ENCODE data around the gene REM2.

The REM2 gene

GRCh38 chr14:22839159-22839779 is 43.8 kb upstream of the REM2 start:
- Histone ChIP-seq H3K14ac (ENCODE audit: low read length in 2 of 2) (peak overlapping the region in 1 of 2 experiments; percentile 69), H3K9me3 (ENCODE audit: control insufficient read depth, low read length) (no peaks in the 10 kb centered on the region), H4K8ac (ENCODE audit: low read length) (peak overlapping the region; percentile 45), H3K4me1 (ENCODE audit: control insufficient read depth, insufficient read depth, low read depth, low read length) (peaks cover 20% of the 10 kb centered on the region), H3K27me3 (ENCODE audit: control insufficient read depth in 1 of 2, insufficient read depth in 1 of 2, low read length in 2 of 2) (no peaks in the 10 kb centered on the region), H3K23ac (ENCODE audit: low read length in 2 of 2) (no peak overlapping the region), H3K4ac (ENCODE audit: low read depth in 1 of 2, low read length in 2 of 2) (peak overlapping the region; percentile 33 to 94), H3K36me3 (ENCODE audit: control insufficient read depth in 1 of 2, insufficient read depth in 2 of 2, low read depth in 1 of 2, low read length in 2 of 2) (peaks cover 53 to 70% of the 10 kb centered on the region in 2 experiments), H2BK12ac (ENCODE audit: low read length in 2 of 2) (peak overlapping the region in 1 of 2 experiments; percentile 4), H3K9ac (ENCODE audit: low read length) (peak overlapping the region; percentile 100), H3K18ac (ENCODE audit: low read depth in 1 of 2, low read length in 2 of 2) (peak overlapping the region; percentile 79 to 82), H2AK5ac (ENCODE audit: low read length, severe bottlenecking) (peak overlapping the region; percentile 57), H2BK120ac (ENCODE audit: low read depth, low read length) (peak overlapping the region; percentile 69), H2BK15ac (ENCODE audit: low read depth, poor library complexity, severe bottlenecking) (peak overlapping the region; percentile 50), H3K79me1 (replicated peaks; ENCODE audit: low read length, poor library complexity, severe bottlenecking) (peaks cover 12% of the 10 kb centered on the region), H3K4me3 (ENCODE audit: insufficient read depth in 1 of 2, low read depth in 1 of 2, low read length in 2 of 2) (peak overlapping the region in 1 of 2 experiments; percentile 96), H2BK5ac (ENCODE audit: low read depth, low read length, poor library complexity, severe bottlenecking) (no peak overlapping the region), H2AFZ (ENCODE audit: low read depth, low read length) (no peak overlapping the region), H3K27ac (ENCODE audit: low read length, poor library complexity, severe bottlenecking) (peak overlapping the region; percentile 90), H4K91ac (ENCODE audit: low read length) (peak overlapping the region; percentile 55), H3K4me2 (ENCODE audit: low read length, poor library complexity, severe bottlenecking) (peak overlapping the region; percentile 82)
- peak; percentile 53 for DNase-seq
- WGBS = 65% methylated on average over 6 of the region's 6 CpGs

DNA sequence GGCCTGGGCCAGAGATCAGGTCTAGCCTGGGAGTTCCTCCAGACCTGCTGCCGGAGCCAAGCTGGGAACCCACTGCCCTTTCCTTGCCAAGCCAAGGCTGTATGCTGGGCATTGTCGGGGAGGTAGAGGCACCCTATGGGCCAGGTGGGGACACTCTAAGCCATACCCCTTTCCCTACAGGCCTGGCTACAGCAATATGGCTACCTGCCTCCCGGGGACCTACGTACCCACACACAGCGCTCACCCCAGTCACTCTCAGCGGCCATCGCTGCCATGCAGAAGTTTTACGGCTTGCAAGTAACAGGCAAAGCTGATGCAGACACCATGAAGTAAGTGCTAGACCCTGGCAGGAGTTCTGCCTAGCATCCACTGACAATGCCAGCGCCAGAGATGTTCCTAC is 41.7 kb upstream of the REM2 start:
- peak overlapping the region; percentile 23 for H4K91ac ChIP-seq (ENCODE audit: low read length)
- no peak overlapping the region for H3K23ac ChIP-seq (ENCODE audit: low read length in 2 of 2)
- H3K14ac ChIP-seq (ENCODE audit: low read length in 2 of 2) = no peak overlapping the region
- H3K4me1 ChIP-seq (ENCODE audit: control insufficient read depth, insufficient read depth, low read depth, low read length) = peaks cover 24% of the 10 kb centered on the region
- H3K27ac ChIP-seq (ENCODE audit: low read length, poor library complexity, severe bottlenecking) = no peak overlapping the region
- no peak overlapping the region for H2BK120ac ChIP-seq (ENCODE audit: low read depth, low read length)
- H2BK15ac ChIP-seq (ENCODE audit: low read depth, poor library complexity, severe bottlenecking) = no peak overlapping the region
- peak overlapping the region; percentile 100 for H3K9ac ChIP-seq (ENCODE audit: low read length)
- H3K9me3 ChIP-seq (ENCODE audit: control insufficient read depth, low read length) = no peaks in the 10 kb centered on the region
- peak overlapping the region; percentile 31 for H4K8ac ChIP-seq (ENCODE audit: low read length)
- peak overlapping the region in 1 of 2 experiments; percentile 15 for H3K4me3 ChIP-seq (ENCODE audit: insufficient read depth in 1 of 2, low read depth in 1 of 2, low read length in 2 of 2)
- no peak overlapping the region for H2AK5ac ChIP-seq (ENCODE audit: low read length, severe bottlenecking)
- H3K79me1 ChIP-seq (replicated peaks; ENCODE audit: low read length, poor library complexity, severe bottlenecking) = peaks cover 21% of the 10 kb centered on the region
- peak overlapping the region in 1 of 2 experiments; percentile 31 for H3K18ac ChIP-seq (ENCODE audit: low read depth in 1 of 2, low read length in 2 of 2)
- H3K4ac ChIP-seq (ENCODE audit: low read depth in 1 of 2, low read length in 2 of 2) = no peak overlapping the region
- no peak overlapping the region for H2BK5ac ChIP-seq (ENCODE audit: low read depth, low read length, poor library complexity, severe bottlenecking)
- H2BK12ac ChIP-seq (ENCODE audit: low read length in 2 of 2) = no peak overlapping the region
- WGBS = 97% methylated on average over 9 of the region's 9 CpGs
- H2AFZ ChIP-seq (ENCODE audit: low read depth, low read length) = no peak overlapping the region
- DNase-seq = no peak
- H3K4me2 ChIP-seq (ENCODE audit: low read length, poor library complexity, severe bottlenecking) = no peak overlapping the region
- no peaks in the 10 kb centered on the region for H3K27me3 ChIP-seq (ENCODE audit: control insufficient read depth in 1 of 2, insufficient read depth in 1 of 2, low read length in 2 of 2)
- peaks cover 64 to 77% of the 10 kb centered on the region in 2 experiments for H3K36me3 ChIP-seq (ENCODE audit: control insufficient read depth in 1 of 2, insufficient read depth in 2 of 2, low read depth in 1 of 2, low read length in 2 of 2)

- H2AK5ac ChIP-seq (ENCODE audit: low read length, severe bottlenecking) = no peak overlapping the region
- H3K27me3 ChIP-seq (ENCODE audit: control insufficient read depth in 1 of 2, insufficient read depth in 1 of 2, low read length in 2 of 2) = no peaks in the 10 kb centered on the region
- peaks cover 69 to 82% of the 10 kb centered on the region in 2 experiments for H3K36me3 ChIP-seq (ENCODE audit: control insufficient read depth in 1 of 2, insufficient read depth in 2 of 2, low read depth in 1 of 2, low read length in 2 of 2)
- H3K9me3 ChIP-seq (ENCODE audit: control insufficient read depth, low read length) = no peaks in the 10 kb centered on the region
- DNase-seq = no peak
- peak overlapping the region; percentile 100 for H3K9ac ChIP-seq (ENCODE audit: low read length)
- H3K14ac ChIP-seq (ENCODE audit: low read length in 2 of 2) = no peak overlapping the region
- WGBS = over 99% methylated on average over 8 of the region's 8 CpGs
- H4K8ac ChIP-seq (ENCODE audit: low read length) = no peak overlapping the region
- no peak overlapping the region for H2BK12ac ChIP-seq (ENCODE audit: low read length in 2 of 2)
- H3K27ac ChIP-seq (ENCODE audit: low read length, poor library complexity, severe bottlenecking) = no peak overlapping the region
- H3K4me1 ChIP-seq (ENCODE audit: control insufficient read depth, insufficient read depth, low read depth, low read length) = peaks cover 29% of the 10 kb centered on the region
- H3K79me1 ChIP-seq (replicated peaks; ENCODE audit: low read length, poor library complexity, severe bottlenecking) = peaks cover 25% of the 10 kb centered on the region
- H4K91ac ChIP-seq (ENCODE audit: low read length) = no peak overlapping the region
- peak overlapping the region in 1 of 2 experiments; percentile 15 for H3K4me3 ChIP-seq (ENCODE audit: insufficient read depth in 1 of 2, low read depth in 1 of 2, low read length in 2 of 2)
- H2BK5ac ChIP-seq (ENCODE audit: low read depth, low read length, poor library complexity, severe bottlenecking) = no peak overlapping the region
- H3K4ac ChIP-seq (ENCODE audit: low read depth in 1 of 2, low read length in 2 of 2) = no peak overlapping the region
- H2BK15ac ChIP-seq (ENCODE audit: low read depth, poor library complexity, severe bottlenecking) = no peak overlapping the region
- H3K23ac ChIP-seq (ENCODE audit: low read length in 2 of 2) = no peak overlapping the region
- no peak overlapping the region for H3K4me2 ChIP-seq (ENCODE audit: low read length, poor library complexity, severe bottlenecking)
- no peak overlapping the region for H2BK120ac ChIP-seq (ENCODE audit: low read depth, low read length)
- no peak overlapping the region for H2AFZ ChIP-seq (ENCODE audit: low read depth, low read length)
- H3K18ac ChIP-seq (ENCODE audit: low read depth in 1 of 2, low read length in 2 of 2) = no peak overlapping the region
These were observed 41.3 kb upstream of the REM2 start for GRCh38 chr14:22841769-22842168.

GRCh38 chr14:22842211-22843122 is 40.6 kb upstream of the REM2 start:
- Histone ChIP-seq H3K18ac (ENCODE audit: low read depth in 1 of 2, low read length in 2 of 2) (no peak overlapping the region), H2BK5ac (ENCODE audit: low read depth, low read length, poor library complexity, severe bottlenecking) (no peak overlapping the region), H3K9me3 (ENCODE audit: control insufficient read depth, low read length) (no peaks in the 10 kb centered on the region), H3K27me3 (ENCODE audit: control insufficient read depth in 1 of 2, insufficient read depth in 1 of 2, low read length in 2 of 2) (no peaks in the 10 kb centered on the region), H3K27ac (ENCODE audit: low read length, poor library complexity, severe bottlenecking) (no peak overlapping the region), H3K4me2 (ENCODE audit: low read length, poor library complexity, severe bottlenecking) (no peak overlapping the region), H3K4me1 (ENCODE audit: control insufficient read depth, insufficient read depth, low read depth, low read length) (peaks cover 34% of the 10 kb centered on the region), H2BK15ac (ENCODE audit: low read depth, poor library complexity, severe bottlenecking) (no peak overlapping the region), H3K9ac (ENCODE audit: low read length) (peak overlapping the region; percentile 100), H4K91ac (ENCODE audit: low read length) (no peak overlapping the region), H2BK12ac (ENCODE audit: low read length in 2 of 2) (no peak overlapping the region), H4K8ac (ENCODE audit: low read length) (no peak overlapping the region), H3K79me1 (replicated peaks; ENCODE audit: low read length, poor library complexity, severe bottlenecking) (peaks cover 28% of the 10 kb centered on the region), H2BK120ac (ENCODE audit: low read depth, low read length) (no peak overlapping the region), H2AFZ (ENCODE audit: low read depth, low read length) (no peak overlapping the region), H3K23ac (ENCODE audit: low read length in 2 of 2) (no peak overlapping the region), H3K4ac (ENCODE audit: low read depth in 1 of 2, low read length in 2 of 2) (no peak overlapping the region), H3K14ac (ENCODE audit: low read length in 2 of 2) (no peak overlapping the region), H3K4me3 (ENCODE audit: insufficient read depth in 1 of 2, low read depth in 1 of 2, low read length in 2 of 2) (peak overlapping the region; percentile 33 to 39), H2AK5ac (ENCODE audit: low read length, severe bottlenecking) (no peak overlapping the region), H3K36me3 (ENCODE audit: control insufficient read depth in 1 of 2, insufficient read depth in 2 of 2, low read depth in 1 of 2, low read length in 2 of 2) (peaks cover 74 to 85% of the 10 kb centered on the region in 2 experiments)
- no peak for DNase-seq
- WGBS = 98% methylated on average over 24 of the region's 28 CpGs
